Measurements from ENCODE around the gene ISX.

- TF ChIP-seq POLR2A (IDR thresholded peaks at IDR 0.05) (no peak), CTCF (IDR thresholded peaks at IDR 0.05) (no peak)
Measured at GRCh38 chr22:35092406-35092805, 26.4 kb downstream of the ISX start.
